Lung microvascular endothelial cell (primary cell): ENCODE data around the gene PDE6B. TPM values are rescaled to one million over a fixed set of nuclear protein-coding genes. Genes with fewer than 3 reads are reported as not detected.
"Not testable (repeated sequence)": the region's sequence is repeated elsewhere in the genome, so short reads cannot be mapped to it uniquely, and the experiment has no call there.

Experiments
- DNase-seq, 2 donors: peaks; one replicate each; pipeline versions ENCODE4 v3.0.0 to v3.0.0-alpha.2; 2010; ENCODE audit warnings: low read depth in 2 of 2
- total RNA-seq: library from RNA; depleted of rRNA; stranded (reverse); fragments of >200 nt; gene quantifications from 2 replicates; pipeline ENCODE4 v1.2.1, GENCODE V29; 2014

Gene PDE6B
- total RNA-seq, 1 donor from 2014 or later, result 7.5 TPM

DNA sequence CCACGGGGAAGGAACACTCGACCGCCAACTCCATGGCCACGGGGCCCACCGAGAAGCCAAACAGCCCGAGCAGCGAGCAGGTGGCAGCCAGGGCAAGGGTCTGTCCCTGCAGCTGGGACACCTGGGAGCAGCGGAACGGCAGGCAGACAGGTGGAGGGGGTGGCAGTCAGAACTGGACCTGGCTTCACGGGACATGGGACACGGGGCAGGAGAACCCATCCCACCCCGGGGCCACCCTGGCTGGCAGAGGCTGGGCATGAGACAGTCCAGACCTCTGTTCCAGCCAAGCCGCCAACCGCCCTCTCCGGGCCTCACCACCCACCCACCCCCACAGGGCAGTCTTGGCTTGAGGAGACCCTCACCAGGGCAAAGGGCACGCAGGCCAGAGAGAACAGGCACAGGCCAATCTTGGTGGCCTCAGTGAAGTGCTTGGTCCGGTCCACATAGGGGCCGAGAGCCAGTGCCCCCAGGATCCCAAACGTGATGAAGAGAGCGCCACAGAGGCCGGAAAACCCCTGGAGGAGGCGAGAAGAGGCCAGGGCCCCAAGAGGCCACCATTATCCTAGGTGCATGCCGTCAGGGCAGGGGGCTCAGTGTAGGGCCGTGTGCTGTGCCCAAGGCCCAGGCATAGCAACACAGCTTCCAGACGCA is 58.0 kb downstream of the PDE6B start:
- no peak for DNase-seq

GRCh38 chr4:683982-684622 is 58.7 kb downstream of the PDE6B start:
- DNase-seq, result peak; percentile 79 to 85

DNA sequence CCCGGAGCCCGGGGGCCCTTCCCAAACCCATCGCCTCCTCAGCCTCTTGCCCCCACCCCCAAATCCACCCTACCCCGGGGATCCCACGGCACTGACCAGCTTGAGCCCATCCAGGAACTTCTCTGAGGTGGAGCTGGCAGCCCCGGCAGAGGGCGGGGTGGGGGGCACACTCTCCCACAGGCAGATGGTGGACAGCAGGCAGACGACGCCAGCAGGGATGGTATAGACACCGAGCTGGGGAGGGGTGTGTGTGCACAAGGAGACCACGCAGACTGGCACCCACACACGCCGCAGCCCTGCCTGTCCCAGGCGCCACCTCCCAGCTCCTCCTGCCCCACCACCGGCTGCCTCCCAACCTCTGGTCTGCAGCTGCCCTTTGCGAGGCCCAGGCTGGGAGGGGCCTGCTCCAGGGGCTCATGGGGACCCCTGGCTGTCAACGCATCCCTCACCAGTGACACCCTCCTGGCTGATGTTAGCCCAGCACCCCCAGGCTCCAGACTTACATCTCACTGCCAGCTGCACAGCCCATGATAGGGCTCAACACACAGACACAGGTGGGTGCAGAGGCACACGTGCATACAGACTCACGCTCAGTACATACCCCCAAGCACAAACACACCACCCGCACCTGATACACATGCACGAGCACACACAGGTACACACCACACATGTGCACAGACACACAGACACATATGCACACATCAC is 59.4 kb downstream of the PDE6B start:
- no peak for DNase-seq

GRCh38 chr4:685679-686412 is 60.5 kb downstream of the PDE6B start:
- no peak for DNase-seq

GRCh38 chr4:686413-687040 is 61.2 kb downstream of the PDE6B start:
- no peak for DNase-seq

GRCh38 chr4:687048-687970 is 61.9 kb downstream of the PDE6B start:
- peak; percentile 83 to 88 for DNase-seq

DNA sequence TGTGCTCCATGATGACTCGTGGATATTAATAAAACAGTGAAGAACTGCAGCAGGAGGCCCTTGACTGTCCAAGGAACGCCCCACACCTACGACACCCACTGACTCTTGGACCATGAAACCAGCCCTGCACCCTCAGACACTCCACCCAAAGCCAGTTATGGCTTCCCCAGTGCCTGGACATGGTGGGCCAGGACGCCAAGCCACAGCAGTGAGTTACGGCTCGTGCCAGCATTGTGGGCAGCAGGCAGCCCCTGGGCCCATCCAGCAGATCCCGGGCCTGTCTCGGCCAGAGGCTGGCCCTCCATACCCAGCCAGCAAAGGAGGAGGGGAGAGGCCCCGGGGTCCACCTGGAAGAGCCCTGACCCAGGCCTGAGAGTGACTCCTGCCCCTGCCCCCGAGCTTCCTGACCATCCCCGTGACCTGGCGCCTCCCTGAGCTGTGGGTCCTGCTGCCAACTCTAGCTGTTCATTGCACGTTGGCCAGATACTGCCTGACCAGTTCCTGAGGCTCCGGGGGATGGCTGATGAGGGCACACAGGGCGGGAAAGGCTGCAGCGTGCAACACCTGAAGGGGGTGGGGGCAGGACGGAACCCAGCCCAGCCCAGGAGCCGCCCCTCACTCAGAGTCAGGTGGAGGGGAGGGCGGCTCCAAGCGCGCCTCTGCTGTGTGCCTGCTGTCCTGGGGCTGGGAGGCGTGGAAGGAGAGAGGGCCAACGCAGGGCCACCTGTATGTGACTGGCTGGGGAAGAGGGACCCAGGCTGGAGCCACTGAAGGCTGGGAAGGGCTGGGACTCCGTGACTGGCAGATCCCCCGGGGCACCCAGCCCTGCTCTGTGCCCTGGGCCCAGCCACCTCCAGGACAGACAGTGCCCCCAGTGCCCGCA is 62.8 kb downstream of the PDE6B start:
- no peak for DNase-seq

- DNase-seq, result peak in 1 of 2 donors; percentile 33
These were observed 63.7 kb downstream of the PDE6B start, which contains the start of gene SLC49A3 for GRCh38 chr4:688854-689681. TSS of gene SLC49A3 (minus strand) at chr4:689151. CDS start at chr4:689127, 24 bp downstream.

DNA sequence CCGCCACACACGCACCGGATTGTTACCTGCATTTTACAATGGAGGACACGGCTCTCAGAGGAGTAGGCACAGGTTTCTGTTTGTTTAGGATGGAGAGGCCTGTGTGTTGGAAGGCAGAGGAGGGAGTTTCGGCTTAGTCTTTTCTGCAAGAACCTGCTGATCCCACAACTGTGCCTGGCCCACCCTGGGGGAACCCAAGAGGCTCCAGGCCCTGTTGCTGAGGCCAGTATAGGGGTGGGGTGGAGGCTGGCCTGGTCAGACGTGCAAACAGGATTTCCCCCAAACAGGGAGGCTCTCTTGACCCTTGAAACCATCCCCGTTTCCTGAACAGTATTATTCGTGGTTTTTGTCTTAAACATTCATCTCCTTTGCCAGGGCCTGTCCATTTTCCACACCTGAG is 64.3 kb downstream of the PDE6B start:
- DNase-seq, result no peak

DNA sequence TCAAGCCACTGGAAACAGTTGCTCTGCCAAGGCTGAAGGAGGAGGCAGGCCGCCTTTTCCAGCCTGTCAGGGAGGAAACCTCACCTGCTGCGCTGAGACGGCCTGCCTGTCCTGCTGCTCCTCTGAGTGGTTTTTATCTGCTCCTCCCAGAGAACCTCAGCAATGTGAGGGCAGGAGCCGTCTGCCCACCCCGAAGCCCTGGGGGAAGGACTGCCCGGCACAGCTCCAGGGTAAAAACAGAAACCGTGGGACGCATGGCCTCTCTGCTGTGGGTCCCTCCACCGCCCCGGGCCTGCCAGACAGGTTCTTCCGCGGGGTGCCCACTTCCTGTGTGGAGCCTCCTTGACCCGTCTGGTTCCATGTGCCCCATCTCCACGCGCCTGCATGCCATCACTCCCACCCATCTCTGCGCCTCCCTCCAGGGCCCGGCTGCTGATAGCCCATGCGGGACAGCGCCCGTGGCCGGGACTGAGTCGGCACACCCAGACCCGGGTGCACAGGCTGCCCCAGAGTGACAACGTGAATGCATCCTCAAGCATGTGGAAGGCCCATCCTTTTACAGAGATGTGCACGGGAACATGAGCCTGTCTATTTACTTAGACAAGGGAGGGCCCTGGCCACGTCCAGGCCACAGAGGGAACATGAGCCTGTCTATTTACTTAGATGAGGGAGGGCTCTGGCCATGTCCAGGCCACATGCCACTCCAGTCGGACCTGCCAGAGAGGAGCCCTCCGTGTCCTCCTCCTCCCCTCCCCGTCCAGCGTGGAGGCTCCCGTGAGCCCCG is 67.6 kb downstream of the PDE6B start:
- DNase-seq, result no peak

DNA sequence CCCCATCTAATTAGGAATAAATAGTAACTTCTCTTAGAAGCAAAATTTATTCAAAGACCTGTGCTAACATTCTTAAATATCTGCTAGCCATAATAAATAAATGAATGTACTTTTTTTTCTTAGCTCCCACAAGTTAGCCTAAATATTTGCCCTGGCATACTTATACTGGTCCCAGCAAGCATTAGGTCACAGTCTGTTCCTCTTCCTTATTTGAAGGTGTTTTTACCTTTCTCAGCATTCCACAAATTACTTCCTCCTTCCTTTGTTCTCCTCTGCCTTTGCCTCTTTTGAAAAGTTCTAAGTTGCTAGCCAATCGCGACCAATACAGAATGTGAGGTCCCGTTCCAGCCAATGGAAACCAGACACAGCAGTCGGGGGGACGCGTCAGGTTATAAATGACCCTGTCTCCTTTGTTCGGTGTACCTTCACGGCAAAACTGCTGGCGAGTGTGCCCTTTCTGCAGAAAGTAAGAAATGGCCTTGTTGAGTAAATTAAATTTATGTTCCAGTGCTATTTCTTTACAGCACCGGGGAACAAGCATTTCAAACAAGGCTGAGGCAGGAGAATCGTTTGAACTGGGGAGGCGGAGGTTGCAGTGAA is 69.1 kb downstream of the PDE6B start:
- not testable (repeated sequence) for DNase-seq

DNA sequence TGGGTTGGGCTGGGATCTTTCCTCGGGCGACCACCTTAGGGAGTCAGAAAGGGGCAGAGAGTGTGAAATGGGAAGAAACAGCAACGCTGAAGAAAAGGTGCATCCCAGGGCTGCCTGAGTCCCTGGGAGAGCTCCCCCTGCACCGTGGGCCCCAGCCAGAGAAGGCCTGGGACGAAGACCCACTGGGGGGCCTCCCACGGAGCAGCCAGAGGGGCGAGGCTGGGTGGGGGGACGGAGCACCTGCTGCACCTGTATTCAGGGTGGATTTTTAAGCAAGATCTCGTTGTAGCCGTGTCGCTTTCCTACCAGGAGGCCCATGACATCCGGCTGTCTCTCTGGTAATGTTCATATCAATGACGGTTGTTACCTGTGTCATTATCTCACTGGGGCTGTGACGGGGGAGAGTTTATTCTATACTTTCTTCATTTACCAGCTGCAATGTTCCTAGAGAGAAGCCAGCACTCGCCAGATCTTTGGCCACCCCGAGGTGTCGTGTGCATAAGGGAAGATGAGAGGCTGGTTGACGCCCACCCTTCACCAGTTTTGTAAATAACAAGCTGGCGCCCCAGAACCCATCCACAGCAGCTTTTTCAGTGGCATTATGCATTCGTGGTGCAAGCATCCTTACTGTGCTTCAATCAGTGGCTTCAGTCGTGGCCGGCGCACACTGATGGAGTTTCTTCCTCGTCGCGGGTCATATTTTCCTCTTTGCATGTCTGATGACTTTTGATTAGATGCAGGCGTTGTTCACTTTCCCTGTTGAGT is 74.6 kb downstream of the PDE6B start:
- DNase-seq, result no peak

GRCh38 chr4:700587-701264 is 75.4 kb downstream of the PDE6B start:
- no peak for DNase-seq

GRCh38 chr4:702618-703048 is 77.3 kb downstream of the PDE6B start:
- DNase-seq, result no peak

DNA sequence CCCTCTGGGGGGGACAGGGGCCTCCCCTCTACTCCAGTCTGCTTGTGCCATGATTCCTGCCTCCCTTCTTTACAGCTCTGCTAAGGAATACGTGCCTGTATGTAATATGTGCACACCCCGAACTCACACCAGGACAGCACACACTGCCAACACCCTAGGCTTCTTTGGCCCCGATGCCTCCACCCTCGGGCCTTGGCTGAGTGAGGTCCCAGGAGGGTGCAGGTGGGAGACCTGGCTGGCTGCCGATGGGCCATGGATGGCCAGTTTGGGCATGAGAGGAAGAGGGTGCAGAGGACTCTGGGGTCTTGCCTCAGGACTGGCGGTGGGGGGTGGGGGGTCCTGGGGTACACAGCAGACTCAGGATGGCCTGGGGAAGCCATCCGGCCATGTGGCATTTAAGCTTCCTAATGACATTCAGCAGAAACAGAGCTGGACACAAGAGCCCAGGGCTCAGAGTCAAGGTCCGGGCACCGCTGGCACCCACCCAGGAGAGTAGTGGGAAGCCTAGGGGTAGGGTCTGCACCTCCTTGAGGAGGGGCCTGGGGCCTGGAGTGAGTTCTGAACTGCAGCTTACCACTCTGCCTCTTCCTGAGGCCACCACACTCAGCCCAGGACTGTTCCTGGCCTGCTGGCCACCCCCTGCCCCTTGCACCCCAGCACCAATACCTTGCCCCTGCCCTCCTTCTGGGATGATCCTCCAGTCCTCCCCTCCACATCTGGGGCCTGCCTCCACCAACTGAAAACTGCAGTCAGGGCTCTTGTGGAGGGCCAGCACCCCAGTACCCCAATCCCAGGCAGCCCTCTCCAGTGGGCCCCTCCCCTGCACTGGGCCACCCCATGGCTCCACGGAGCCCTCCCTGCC is 78.2 kb downstream of the PDE6B start:
- DNase-seq, result no peak
